IMR-90 (cell line): ENCODE data around the gene MAN2C1.

Experiments used
- CEBPB ChIP-seq: IDR thresholded peaks from 2 replicates; pipeline ENCODE4 v1.6.1; 2012; ENCODE audit warnings: low read depth, low read length, improper control_type of control experiment
- MAFK ChIP-seq: IDR thresholded peaks from 2 replicates; pipeline ENCODE4 v1.6.1; 2012; ENCODE audit warnings: low read depth, low read length, improper control_type of control experiment
- MAZ ChIP-seq: IDR thresholded peaks from 2 replicates; pipeline ENCODE4 v1.6.1; 2012; ENCODE audit warnings: low read depth, mild to moderate bottlenecking, low read length, improper control_type of control experiment, moderate library complexity, borderline replicate concordance
- MXI1 ChIP-seq: IDR thresholded peaks from 2 replicates; pipeline ENCODE4 v1.6.1; 2012; ENCODE audit warnings: low read depth, mild to moderate bottlenecking, low read length, moderate library complexity, borderline replicate concordance
- POLR2A ChIP-seq: IDR thresholded peaks from 2 replicates; pipeline ENCODE4 v1.6.1; 2012; ENCODE audit warnings: mild to moderate bottlenecking, low read depth, low read length
- RAD21 ChIP-seq: IDR thresholded peaks from 2 replicates; pipeline ENCODE4 v1.6.1; 2012; ENCODE audit warnings: low read length, improper control_type of control experiment
- SMC3 ChIP-seq: fragments of 150-350 bp; IDR thresholded peaks from 2 replicates; pipeline ENCODE4 v1.6.1; 2016; ENCODE audit warnings: low read depth, mild to moderate bottlenecking, antibody characterized with exemption, low read length, moderate library complexity
- TF ChIP-seq, protein P1 (sequence below): conservative IDR thresholded peaks from 2 replicates; pipeline ENCODE4 v1.5.1; 2012; ENCODE audit warnings: mild to moderate bottlenecking, low read depth, low read length, improper control_type of control experiment
- TF ChIP-seq, protein P2 (sequence below): fragments of 150-350 bp; IDR thresholded peaks from 2 replicates; pipeline ENCODE4 v1.6.1; 2016; ENCODE audit warnings: low read depth, mild to moderate bottlenecking, low read length, moderate library complexity, borderline replicate concordance

DNA sequence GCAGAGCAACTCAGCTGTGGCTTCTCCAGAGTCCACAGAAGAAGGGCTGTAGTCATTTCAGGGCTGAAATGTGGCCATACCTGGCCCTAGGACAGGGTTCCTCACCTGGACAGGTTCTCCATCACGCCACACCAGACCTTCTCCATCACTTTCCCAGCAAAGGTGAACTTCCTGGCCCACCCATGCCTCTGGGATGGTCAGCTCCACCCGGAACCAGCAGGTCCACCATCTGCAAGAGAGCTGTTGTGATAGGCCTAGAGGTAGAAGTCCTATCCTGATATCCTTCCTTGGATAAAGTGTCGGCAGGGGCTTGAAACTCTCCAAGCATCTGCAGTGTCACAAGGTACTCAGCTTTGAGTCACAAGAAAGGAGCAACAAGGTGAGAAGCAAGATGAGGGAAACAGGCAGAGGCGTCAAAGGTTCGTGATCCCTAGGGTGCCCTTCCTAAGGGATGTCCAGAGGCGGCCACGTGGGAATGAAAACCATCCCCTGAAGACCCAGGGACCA lies 948 bp downstream of the MAN2C1 start:
- TF ChIP-seq, protein P1, sequence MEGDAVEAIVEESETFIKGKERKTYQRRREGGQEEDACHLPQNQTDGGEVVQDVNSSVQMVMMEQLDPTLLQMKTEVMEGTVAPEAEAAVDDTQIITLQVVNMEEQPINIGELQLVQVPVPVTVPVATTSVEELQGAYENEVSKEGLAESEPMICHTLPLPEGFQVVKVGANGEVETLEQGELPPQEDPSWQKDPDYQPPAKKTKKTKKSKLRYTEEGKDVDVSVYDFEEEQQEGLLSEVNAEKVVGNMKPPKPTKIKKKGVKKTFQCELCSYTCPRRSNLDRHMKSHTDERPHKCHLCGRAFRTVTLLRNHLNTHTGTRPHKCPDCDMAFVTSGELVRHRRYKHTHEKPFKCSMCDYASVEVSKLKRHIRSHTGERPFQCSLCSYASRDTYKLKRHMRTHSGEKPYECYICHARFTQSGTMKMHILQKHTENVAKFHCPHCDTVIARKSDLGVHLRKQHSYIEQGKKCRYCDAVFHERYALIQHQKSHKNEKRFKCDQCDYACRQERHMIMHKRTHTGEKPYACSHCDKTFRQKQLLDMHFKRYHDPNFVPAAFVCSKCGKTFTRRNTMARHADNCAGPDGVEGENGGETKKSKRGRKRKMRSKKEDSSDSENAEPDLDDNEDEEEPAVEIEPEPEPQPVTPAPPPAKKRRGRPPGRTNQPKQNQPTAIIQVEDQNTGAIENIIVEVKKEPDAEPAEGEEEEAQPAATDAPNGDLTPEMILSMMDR: no peak
- TF ChIP-seq SMC3 (no peak), CEBPB (no peak), POLR2A (no peak), RAD21 (no peak), MAZ (no peak), MXI1 (peak; percentile 86), MAFK (no peak)
- TF ChIP-seq, protein P2, sequence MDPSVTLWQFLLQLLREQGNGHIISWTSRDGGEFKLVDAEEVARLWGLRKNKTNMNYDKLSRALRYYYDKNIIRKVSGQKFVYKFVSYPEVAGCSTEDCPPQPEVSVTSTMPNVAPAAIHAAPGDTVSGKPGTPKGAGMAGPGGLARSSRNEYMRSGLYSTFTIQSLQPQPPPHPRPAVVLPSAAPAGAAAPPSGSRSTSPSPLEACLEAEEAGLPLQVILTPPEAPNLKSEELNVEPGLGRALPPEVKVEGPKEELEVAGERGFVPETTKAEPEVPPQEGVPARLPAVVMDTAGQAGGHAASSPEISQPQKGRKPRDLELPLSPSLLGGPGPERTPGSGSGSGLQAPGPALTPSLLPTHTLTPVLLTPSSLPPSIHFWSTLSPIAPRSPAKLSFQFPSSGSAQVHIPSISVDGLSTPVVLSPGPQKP: no peak
